C4-2B (cell line): ENCODE measurements around the gene CLMP.

Experiments
- H3K27ac ChIP-seq: fragments of 450-650 bp; 2 replicates; pipeline ENCODE4 v1.5.1; 2017
- ZFX ChIP-seq: fragments of 450-650 bp; IDR thresholded peaks from 2 replicates; pipeline ENCODE4 v1.6.1; 2017
- TF ChIP-seq, protein P1 (sequence below): fragments of 450-650 bp; conservative IDR thresholded peaks from 2 replicates; pipeline ENCODE4 v1.5.1; 2017; ENCODE audit warnings: mild to moderate bottlenecking

CLMP gene

DNA sequence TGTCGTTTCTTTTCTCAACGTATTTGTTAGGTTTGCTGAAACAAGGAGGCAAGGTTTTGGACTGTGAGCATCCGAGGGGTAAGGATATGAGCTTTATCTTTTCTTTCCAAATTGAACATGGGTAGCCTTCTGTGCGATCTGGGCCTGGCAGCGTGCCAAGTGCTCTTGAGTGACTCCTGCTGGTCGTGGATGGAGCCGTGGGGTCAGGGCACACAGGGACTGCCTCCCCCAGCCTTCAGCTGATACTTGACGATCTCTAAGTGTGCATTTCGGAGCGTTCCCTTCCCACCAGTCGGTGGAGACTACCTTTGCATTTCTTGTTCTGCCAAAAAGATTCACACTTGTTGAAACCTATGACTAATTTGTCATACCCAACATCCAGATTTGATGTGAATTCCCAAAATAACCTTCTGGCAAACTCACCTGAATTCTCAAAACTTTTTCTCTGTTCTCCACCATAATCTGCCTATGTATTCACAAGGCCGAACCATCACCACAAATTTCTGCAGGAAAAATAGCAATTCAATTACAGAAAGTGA is 40.1 kb upstream of the CLMP start:
- H3K27ac ChIP-seq, result no peak overlapping the region
- TF ChIP-seq, protein P1, sequence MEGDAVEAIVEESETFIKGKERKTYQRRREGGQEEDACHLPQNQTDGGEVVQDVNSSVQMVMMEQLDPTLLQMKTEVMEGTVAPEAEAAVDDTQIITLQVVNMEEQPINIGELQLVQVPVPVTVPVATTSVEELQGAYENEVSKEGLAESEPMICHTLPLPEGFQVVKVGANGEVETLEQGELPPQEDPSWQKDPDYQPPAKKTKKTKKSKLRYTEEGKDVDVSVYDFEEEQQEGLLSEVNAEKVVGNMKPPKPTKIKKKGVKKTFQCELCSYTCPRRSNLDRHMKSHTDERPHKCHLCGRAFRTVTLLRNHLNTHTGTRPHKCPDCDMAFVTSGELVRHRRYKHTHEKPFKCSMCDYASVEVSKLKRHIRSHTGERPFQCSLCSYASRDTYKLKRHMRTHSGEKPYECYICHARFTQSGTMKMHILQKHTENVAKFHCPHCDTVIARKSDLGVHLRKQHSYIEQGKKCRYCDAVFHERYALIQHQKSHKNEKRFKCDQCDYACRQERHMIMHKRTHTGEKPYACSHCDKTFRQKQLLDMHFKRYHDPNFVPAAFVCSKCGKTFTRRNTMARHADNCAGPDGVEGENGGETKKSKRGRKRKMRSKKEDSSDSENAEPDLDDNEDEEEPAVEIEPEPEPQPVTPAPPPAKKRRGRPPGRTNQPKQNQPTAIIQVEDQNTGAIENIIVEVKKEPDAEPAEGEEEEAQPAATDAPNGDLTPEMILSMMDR, result peak; percentile 89
- TF ChIP-seq ZFX, result no peak

DNA sequence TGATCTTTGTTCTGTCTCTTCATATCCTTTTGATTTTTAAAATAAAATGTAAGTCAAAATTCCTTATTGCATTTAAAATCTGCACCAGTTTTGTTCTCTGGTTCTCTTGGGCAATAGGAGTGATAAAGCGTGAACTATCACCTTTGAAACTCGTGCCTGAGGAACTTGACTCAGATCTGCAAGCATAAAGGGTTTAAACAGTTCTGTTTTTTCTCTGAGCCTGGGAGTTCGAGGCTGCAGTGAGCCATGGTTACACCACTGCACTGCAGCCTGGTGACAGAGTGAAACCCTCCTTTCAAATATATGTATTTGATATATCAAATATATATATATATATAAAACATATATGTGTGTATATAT is 38.9 kb upstream of the CLMP start:
- TF ChIP-seq, protein P1, result no peak
- no peak for TF ChIP-seq ZFX

DNA sequence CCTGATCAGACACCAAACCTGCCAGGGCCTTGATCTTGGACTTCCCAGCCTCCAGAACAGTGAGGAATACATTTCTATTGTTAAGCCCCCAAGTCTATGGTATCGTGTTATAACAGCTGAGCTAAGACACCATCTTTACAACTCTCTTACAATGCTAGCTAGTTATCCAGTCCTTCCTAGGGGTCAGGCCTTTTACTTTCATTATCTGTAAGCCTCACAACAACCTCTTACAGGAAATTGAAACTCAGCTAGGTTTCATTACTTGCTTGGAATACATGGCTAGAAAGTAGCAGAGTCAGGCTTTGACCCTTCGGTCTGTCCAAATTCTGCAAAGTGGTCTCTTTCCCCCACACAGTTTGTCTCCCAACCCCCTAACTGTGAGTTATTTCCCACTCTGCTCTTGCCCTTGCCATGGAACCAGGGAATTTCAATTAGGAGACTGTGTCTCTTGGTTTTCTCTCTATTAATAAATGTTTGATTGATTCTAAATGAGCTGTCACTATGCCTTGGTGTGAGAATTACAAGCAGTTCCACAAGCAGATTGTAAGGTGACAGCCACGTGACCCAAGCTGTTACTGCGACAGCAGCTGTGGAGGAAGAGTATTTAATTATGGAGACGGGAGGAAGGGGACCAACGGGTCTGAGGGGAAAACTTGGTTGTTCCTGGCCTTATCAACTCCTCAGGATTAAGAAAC is 38.4 kb upstream of the CLMP start:
- no peak overlapping the region for H3K27ac ChIP-seq
- TF ChIP-seq, protein P1, result no peak

More for the DNA sequence above, 38.9 kb upstream of the CLMP start:
- H3K27ac ChIP-seq, result no peak overlapping the region

DNA sequence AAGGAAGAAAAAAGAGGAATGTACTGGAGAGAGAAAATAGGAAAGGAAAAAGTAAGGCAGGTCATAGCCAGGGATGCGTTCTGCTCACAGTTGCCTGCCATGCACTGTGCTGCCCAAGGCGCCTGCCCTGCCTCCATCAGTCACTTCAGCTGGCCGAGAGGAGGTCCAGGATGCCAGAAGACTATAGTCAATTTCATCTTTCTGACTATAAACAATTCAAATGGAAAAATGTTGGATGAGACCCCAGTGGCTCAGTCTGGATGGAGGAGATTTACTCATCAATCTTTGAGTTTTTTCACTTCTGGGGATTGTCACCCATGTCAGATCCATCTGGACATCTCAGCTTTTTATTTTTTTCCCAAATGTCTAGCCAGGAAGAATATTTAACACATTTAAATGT is 36.7 kb upstream of the CLMP start:
- TF ChIP-seq ZFX, result no peak
- TF ChIP-seq, protein P1, result no peak
- H3K27ac ChIP-seq, result no peak overlapping the region

DNA sequence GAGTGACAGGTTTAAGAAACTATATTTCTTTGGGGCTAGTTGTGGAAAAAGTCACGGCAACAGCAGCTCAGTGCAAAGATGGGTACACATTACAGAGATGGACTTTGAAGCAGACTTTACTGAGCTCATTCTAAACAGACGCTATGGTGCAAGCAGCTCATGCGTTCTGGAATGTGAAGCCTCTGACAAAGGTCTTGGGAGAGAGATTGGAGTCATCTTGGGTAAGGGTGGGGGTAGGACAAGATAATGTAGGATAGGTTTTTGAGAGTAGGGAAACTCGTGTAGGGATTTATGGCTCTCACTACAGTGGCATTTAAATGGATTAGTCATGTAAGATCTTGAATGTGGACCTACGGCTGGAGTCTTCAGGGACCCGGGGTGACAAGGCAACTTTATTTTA is 36.2 kb upstream of the CLMP start:
- no peak for TF ChIP-seq ZFX
- TF ChIP-seq, protein P1, result no peak
- H3K27ac ChIP-seq, result no peak overlapping the region

DNA sequence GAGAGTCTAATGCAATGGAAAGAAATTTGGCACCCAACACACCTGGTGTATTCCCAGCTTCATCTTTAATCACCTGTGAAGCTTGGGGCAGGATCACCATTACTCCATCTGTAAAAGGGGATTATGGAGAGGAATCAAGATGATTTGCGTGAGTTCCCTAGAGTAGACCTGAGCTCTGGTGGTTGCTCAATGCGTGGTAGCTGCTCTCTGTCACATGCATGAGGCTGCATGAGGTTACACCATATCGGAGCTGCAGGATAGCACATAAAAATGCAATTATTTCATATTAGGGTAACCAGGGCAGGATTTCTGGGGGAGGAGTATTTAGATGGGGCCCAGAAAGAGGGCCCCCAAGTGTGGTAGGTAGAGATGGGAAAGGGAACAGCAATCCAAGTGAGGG is 35.3 kb upstream of the CLMP start:
- TF ChIP-seq, protein P1, result no peak
- no peak for TF ChIP-seq ZFX
- no peak overlapping the region for H3K27ac ChIP-seq

DNA sequence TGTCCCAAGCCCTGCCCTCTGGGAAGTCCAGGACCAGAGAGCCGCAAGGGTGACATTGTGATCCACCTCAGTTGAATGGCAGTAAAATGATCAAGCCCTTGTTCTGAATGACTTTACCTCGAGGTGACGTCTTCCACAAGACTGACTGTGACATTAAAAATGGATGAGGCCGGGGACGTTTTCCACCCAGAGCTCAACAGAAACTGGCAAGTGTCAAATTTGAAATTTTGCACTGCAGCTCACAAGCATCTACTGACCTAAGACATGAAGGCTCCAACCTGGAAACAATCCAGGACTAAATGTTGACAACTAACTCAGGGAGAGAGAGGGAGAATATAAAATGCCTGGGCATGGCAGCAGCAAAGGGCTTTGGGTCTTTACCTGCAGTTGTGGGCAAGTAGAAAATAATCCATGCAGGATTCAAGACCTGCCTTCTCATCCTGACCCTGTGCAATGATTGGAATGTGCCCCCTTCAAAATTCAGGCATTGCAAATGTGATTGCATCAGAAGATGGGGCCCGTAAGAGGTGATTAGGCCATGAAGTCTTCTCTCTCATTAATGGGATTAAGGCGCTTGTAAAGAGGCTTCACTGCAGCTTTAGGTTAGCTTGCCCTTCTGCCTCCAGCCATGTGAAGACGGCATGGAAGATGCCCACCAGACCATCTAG is 33.6 kb upstream of the CLMP start:
- no peak overlapping the region for H3K27ac ChIP-seq
- TF ChIP-seq ZFX, result no peak
- TF ChIP-seq, protein P1, result no peak
